Measurements from ENCODE around the gene VSIR. TPM values are rescaled to one million over a fixed set of nuclear protein-coding genes. Genes with fewer than 3 reads are reported as not detected.

VSIR gene
- total RNA-seq, 2 donors from 2014 or later: 14.8 to 17.1 TPM

- Histone ChIP-seq H3K9me3 (no peaks in the 10 kb centered on the region), H3K27ac (no peak overlapping the region), H3K4me3 (no peak overlapping the region), H3K36me3 (replicated peaks in 1 of 2; ENCODE audit: insufficient read depth in 1 of 2, low read depth in 2 of 2) (no peaks in the 10 kb centered on the region), H3K27me3 (no peaks in the 10 kb centered on the region), H3K4me1 (no peaks in the 10 kb centered on the region)
- intact Hi-C loops (cut with DNase I): no loop called here
- 24 to 34% methylated on average over 2 of the region's 2 CpGs for WGBS, 2 donors
- TF ChIP-seq CTCF (IDR thresholded peaks at IDR 0.05) (no peak), POLR2A (IDR thresholded peaks at IDR 0.05) (no peak)
- no peak for ATAC-seq
- no peak for DNase-seq
These were observed 21.9 kb upstream of the VSIR start for GRCh38 chr10:71795248-71795647.

- Histone ChIP-seq H3K27me3 (no peaks in the 10 kb centered on the region), H3K36me3 (replicated peaks in 1 of 2; ENCODE audit: insufficient read depth in 1 of 2, low read depth in 2 of 2) (no peaks in the 10 kb centered on the region), H3K27ac (no peak overlapping the region), H3K9me3 (no peaks in the 10 kb centered on the region), H3K4me1 (no peaks in the 10 kb centered on the region), H3K4me3 (no peak overlapping the region)
- ATAC-seq: no peak
- WGBS, 2 donors: 78 to 79% methylated on average over 13 to 17 of the region's 17 CpGs
- intact Hi-C loops (cut with DNase I): no loop called here
- DNase-seq: no peak
- TF ChIP-seq POLR2A (IDR thresholded peaks at IDR 0.05): no peak
- no peak for TF ChIP-seq CTCF (IDR thresholded peaks at IDR 0.05)
These were observed 17.6 kb upstream of the VSIR start for GRCh38 chr10:71790749-71791440.

- Histone ChIP-seq H3K4me1 (no peaks in the 10 kb centered on the region), H3K36me3 (replicated peaks in 1 of 2; ENCODE audit: insufficient read depth in 1 of 2, low read depth in 2 of 2) (no peaks in the 10 kb centered on the region), H3K9me3 (no peaks in the 10 kb centered on the region), H3K27ac (no peak overlapping the region), H3K27me3 (no peaks in the 10 kb centered on the region), H3K4me3 (no peak overlapping the region)
- intact Hi-C loops (cut with DNase I): loop anchor here (10.0 kb wide), 1 partner anchor 455 kb away; no protein-coding TSS in a partner anchor
- TF ChIP-seq POLR2A (IDR thresholded peaks at IDR 0.05): no peak
- no peak for TF ChIP-seq CTCF (IDR thresholded peaks at IDR 0.05)
- WGBS, 2 donors: 70 to 78% methylated on average over 2 to 10 of the region's 10 CpGs
- no peak for DNase-seq
- no peak for ATAC-seq
These were observed 16.6 kb upstream of the VSIR start for GRCh38 chr10:71789871-71790270.

GRCh38 chr10:71788954-71789353 is 15.6 kb upstream of the VSIR start:
- 68 to 77% methylated on average over 4 to 5 of the region's 8 CpGs for WGBS, 2 donors
- TF ChIP-seq CTCF (IDR thresholded peaks at IDR 0.05): no peak
- TF ChIP-seq POLR2A (IDR thresholded peaks at IDR 0.05): no peak
- Histone ChIP-seq H3K27ac (no peak overlapping the region), H3K27me3 (no peaks in the 10 kb centered on the region), H3K4me3 (no peak overlapping the region), H3K36me3 (replicated peaks in 1 of 2; ENCODE audit: insufficient read depth in 1 of 2, low read depth in 2 of 2) (no peaks in the 10 kb centered on the region), H3K4me1 (no peaks in the 10 kb centered on the region), H3K9me3 (no peaks in the 10 kb centered on the region)
- intact Hi-C loops (cut with DNase I): loop anchor here (10.0 kb wide), 1 partner anchor 454 kb away; no protein-coding TSS in a partner anchor
- no peak for ATAC-seq
- no peak for DNase-seq
